HG02938 (cell line): ENCODE measurements around the gene RPL27A.

Experiments
- ATAC-seq: cut with Tn5 transposase; IDR thresholded peaks from one replicate; pipeline ENCODE4 v1.9.1; 2021; ENCODE audit warnings: mild to moderate bottlenecking, moderate library complexity; ENCODE audit not compliant: unreplicated experiment

The RPL27A gene

GRCh38 chr11:8698917-8699441, 16.4 kb downstream of the RPL27A start:
- ATAC-seq = no peak

- ATAC-seq = no peak
These were observed 17.3 kb downstream of the RPL27A start for GRCh38 chr11:8699903-8700302.

GRCh38 chr11:8701891-8702597, 19.5 kb downstream of the RPL27A start:
- no peak for ATAC-seq

- ATAC-seq = no peak
These were observed 20.0 kb downstream of the RPL27A start for GRCh38 chr11:8702598-8702915.

- no peak for ATAC-seq
These were observed 21.5 kb downstream of the RPL27A start for GRCh38 chr11:8704136-8704535.

- no peak for ATAC-seq
These were observed 22.6 kb downstream of the RPL27A start for GRCh38 chr11:8705146-8705545.

- no peak for ATAC-seq
These were observed 24.3 kb downstream of the RPL27A start for GRCh38 chr11:8706673-8707432.

- no peak for ATAC-seq
These were observed 25.1 kb downstream of the RPL27A start for GRCh38 chr11:8707541-8708191.

GRCh38 chr11:8709002-8709672, 26.5 kb downstream of the RPL27A start:
- no peak for ATAC-seq

- no peak for ATAC-seq
These were observed 27.2 kb downstream of the RPL27A start for GRCh38 chr11:8709777-8710176.

GRCh38 chr11:8711895-8712442, 29.4 kb downstream of the RPL27A start:
- no peak for ATAC-seq

- ATAC-seq = no peak
These were observed 29.9 kb downstream of the RPL27A start for GRCh38 chr11:8712506-8712905.

GRCh38 chr11:8713760-8714454, 31.3 kb downstream of the RPL27A start:
- ATAC-seq = no peak

- ATAC-seq = no peak
These were observed 32.1 kb downstream of the RPL27A start for GRCh38 chr11:8714622-8715225.

- no peak for ATAC-seq
These were observed 32.9 kb downstream of the RPL27A start for GRCh38 chr11:8715501-8715900.

GRCh38 chr11:8717544-8717875, 34.9 kb downstream of the RPL27A start:
- ATAC-seq = no peak

- no peak for ATAC-seq
These were observed 35.5 kb downstream of the RPL27A start for GRCh38 chr11:8717876-8718753.

GRCh38 chr11:8719211-8719649, 36.6 kb downstream of the RPL27A start:
- no peak for ATAC-seq

- ATAC-seq = no peak
These were observed 37.1 kb downstream of the RPL27A start for GRCh38 chr11:8719721-8720120.
